ENCODE results near the gene ASB1.

The ASB1 gene, protein sequence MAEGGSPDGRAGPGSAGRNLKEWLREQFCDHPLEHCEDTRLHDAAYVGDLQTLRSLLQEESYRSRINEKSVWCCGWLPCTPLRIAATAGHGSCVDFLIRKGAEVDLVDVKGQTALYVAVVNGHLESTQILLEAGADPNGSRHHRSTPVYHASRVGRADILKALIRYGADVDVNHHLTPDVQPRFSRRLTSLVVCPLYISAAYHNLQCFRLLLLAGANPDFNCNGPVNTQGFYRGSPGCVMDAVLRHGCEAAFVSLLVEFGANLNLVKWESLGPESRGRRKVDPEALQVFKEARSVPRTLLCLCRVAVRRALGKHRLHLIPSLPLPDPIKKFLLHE

DNA sequence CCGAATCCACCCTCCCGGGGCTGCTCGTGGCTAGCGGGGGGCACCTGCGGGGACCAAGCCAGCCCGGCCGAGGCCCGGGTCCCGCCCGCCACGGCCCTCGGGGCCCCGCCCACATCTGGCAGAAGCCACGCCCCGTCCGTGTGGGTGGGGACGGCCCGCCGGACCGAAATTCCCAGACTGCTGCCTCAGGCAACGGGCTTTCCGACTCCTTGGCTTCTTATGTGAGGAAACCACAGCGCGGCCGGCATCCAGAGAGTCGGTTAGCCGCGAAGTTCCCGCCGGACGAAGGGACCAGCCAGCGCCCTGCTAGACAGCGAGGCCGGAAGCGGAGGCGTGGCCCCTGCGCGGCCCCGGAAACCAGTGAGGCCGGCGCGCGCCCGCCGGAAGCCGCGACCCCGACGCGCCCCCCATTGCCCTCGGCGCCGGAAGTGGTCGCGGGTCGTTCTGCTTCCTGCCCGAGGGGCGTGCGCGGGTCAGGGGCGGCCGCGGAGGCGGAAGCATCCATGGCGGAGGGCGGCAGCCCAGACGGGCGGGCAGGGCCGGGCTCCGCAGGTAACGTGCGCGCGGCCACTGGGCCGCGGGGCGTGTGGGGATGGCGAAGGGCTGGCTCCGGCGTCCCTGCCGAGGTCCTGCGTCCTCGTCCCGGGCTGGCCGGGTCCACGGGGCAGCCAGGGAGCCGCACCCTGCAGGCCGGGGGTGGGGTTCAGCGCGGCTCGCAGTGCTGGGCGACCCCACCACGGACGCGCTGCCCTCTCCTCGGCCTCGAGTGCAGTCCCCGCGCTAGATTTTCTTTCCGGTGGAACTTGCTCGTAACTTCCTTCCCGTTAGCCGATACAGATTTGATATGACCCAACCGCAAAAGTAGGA, at the start of gene ASB1:
ASB1 (plus strand) TSS at position 360 of the 867 bp plus-strand sequence; CDS start at position 504, 144 bp downstream.
- H3K27ac ChIP-seq (ENCODE audit: low read depth, low read length): peak within 1 kb of the TSS; percentile 97
- H3K9me3 ChIP-seq (ENCODE audit: control insufficient read depth in 1 of 2, low read length in 2 of 2): no peaks in the 10 kb centered on the region
- H3K27me3 ChIP-seq (ENCODE audit: control insufficient read depth in 1 of 2, insufficient read depth in 2 of 2, low read length in 2 of 2): no peaks in the 10 kb centered on the region
- H3K4me1 ChIP-seq (ENCODE audit: control insufficient read depth in 1 of 2, insufficient read depth in 2 of 2, low read length in 2 of 2): peaks cover 11 to 20% of the 10 kb centered on the region in 2 donors
- peak within 1 kb of the TSS; percentile 94 to 96 for H3K4me3 ChIP-seq (ENCODE audit: low read depth in 1 of 2, low read length in 2 of 2)
- H3K36me3 ChIP-seq (ENCODE audit: control insufficient read depth in 1 of 2, insufficient read depth in 2 of 2, low read length in 2 of 2): peaks cover 5 to 8% of the 10 kb centered on the region in 2 donors
- peak within 1 kb of the TSS; percentile 76 to 95 for H3K9ac ChIP-seq (ENCODE audit: low read depth in 1 of 2, low read length in 2 of 2)

DNA sequence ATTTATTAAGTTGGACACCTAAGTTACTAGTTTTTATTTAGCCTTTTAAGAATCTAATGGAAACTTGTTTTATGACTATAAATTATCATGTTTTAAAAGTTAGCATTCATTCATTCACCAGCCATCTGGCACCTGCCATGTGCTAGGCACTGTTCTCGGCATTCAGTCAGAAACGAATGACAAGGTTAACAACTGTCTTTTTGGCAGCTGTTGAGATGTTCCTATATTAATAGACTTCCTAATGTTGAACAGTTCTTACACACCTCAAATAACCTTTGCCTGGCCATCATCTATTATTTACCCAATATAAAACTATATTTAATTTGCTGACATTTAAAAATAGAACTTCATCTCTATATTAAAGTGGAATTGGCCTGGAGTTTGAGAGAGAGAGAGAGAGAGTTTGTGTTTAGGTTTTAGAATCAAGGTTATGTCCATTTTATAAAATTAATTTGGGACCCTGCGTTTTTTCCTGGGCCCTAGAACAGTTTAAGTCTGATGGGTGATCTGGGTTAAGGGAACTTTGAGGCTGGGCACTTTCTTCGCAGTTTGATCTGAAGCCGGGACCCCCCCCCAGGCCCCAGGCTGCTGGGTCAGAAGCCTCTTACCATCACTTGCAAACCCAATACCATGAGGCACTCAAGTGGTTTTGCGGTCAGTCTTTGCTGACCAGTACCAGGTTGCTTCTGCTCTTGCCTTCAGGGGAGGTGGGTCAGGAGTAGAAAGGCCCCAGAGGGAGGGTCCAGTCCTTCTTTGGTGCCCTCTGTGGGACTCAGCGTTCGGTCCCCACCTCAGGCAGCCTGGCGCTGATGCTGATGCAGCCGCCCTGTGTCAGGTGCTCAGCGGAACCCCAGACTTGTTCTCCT, 48.3 kb upstream of the ASB1 start:
- Histone ChIP-seq H3K9me3 (ENCODE audit: control insufficient read depth in 1 of 2, low read length in 2 of 2) (no peaks in the 10 kb centered on the region), H3K27me3 (ENCODE audit: control insufficient read depth in 1 of 2, insufficient read depth in 2 of 2, low read length in 2 of 2) (no peaks in the 10 kb centered on the region), H3K27ac (ENCODE audit: low read depth, low read length) (no peak overlapping the region), H3K36me3 (ENCODE audit: control insufficient read depth in 1 of 2, insufficient read depth in 2 of 2, low read length in 2 of 2) (peaks cover 0 to 4% of the 10 kb centered on the region in 2 donors), H3K4me1 (ENCODE audit: control insufficient read depth in 1 of 2, insufficient read depth in 2 of 2, low read length in 2 of 2) (peaks cover 6 to 12% of the 10 kb centered on the region in 2 donors), H3K9ac (ENCODE audit: low read depth in 1 of 2, low read length in 2 of 2) (no peak overlapping the region), H3K4me3 (ENCODE audit: low read depth in 1 of 2, low read length in 2 of 2) (no peak overlapping the region)

DNA sequence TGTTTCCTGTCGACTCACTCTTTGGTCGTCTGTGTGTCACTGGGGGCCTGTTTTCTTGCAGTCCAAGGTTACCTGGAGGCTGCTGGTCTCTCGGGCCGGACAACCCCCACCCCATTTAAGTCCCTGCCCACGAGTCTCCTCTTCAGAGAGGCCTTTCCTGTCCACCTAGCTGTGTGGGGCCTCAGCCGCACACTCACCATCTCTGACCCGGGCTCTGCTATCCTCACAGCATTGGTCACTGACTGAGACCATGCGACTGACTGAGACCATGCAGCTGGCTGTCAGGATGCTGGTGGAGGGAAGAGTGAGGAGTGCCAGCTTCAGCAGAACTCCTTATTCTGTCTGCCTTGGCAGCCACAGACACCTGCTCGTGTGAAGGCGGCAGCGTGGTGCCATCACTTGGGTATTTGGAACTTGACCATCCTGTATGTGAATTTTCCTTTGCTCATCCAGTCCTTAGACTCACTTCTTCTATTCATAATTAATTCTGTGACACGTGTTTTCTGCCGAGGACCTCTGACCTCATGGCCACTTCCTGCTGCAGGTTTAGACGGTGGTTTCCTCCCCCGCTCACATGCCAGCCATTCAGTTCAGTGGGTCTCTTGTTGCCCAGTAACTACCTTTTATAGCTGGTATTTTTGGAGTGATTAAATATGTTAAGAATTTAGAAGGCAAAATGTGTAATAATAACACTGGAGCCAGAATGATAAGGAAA, 47.5 kb upstream of the ASB1 start:
- no peaks in the 10 kb centered on the region for H3K27me3 ChIP-seq (ENCODE audit: control insufficient read depth in 1 of 2, insufficient read depth in 2 of 2, low read length in 2 of 2)
- H3K27ac ChIP-seq (ENCODE audit: low read depth, low read length): no peak overlapping the region
- no peaks in the 10 kb centered on the region for H3K9me3 ChIP-seq (ENCODE audit: control insufficient read depth in 1 of 2, low read length in 2 of 2)
- no peak overlapping the region for H3K4me3 ChIP-seq (ENCODE audit: low read depth in 1 of 2, low read length in 2 of 2)
- H3K9ac ChIP-seq (ENCODE audit: low read depth in 1 of 2, low read length in 2 of 2): no peak overlapping the region
- H3K4me1 ChIP-seq (ENCODE audit: control insufficient read depth in 1 of 2, insufficient read depth in 2 of 2, low read length in 2 of 2): peaks cover 6 to 12% of the 10 kb centered on the region in 2 donors
- H3K36me3 ChIP-seq (ENCODE audit: control insufficient read depth in 1 of 2, insufficient read depth in 2 of 2, low read length in 2 of 2): peaks cover 0 to 4% of the 10 kb centered on the region in 2 donors

DNA sequence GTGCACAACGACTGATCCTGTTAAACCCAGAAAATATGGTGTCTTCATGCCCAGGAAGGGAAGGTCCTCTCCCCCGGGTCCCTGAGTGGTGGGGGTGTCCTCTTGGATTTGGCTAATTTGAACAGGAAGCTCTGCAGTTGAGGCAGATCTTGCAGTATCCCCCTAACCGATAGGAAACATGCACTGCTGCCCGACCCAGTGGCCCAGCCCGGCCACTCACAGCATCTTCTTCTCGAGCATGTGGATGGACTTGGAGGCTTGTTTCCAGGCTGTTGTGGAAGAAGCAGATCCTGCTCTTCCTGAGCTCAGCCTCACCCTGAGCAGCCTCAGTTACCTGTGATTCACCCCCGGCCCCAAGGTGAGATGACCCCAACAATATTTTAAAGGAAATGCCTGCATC, 46.4 kb upstream of the ASB1 start:
- no peak overlapping the region for H3K4me3 ChIP-seq (ENCODE audit: low read depth in 1 of 2, low read length in 2 of 2)
- H3K9me3 ChIP-seq (ENCODE audit: control insufficient read depth in 1 of 2, low read length in 2 of 2): no peaks in the 10 kb centered on the region
- H3K27ac ChIP-seq (ENCODE audit: low read depth, low read length): no peak overlapping the region

DNA sequence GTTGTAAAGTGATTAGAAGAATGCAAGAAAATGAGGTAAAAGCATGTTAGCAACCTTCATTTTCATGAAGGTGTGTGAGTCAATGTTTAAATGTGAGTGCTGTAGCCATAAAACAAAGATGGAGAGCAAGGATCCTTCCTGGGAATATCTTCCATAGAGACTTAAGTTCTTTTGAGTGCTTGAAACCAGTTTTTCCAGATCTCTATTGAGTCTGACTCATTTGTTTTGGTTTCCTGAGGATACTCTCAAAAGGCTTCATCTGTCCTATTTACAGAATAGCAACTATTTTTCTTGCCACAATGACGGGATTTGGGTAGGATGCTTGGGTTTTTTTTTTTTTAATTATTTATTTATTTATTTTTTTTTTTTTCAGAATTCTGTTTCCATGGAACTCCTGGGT, 45.9 kb upstream of the ASB1 start:
- Histone ChIP-seq H3K9ac (ENCODE audit: low read depth in 1 of 2, low read length in 2 of 2) (no peak overlapping the region), H3K36me3 (ENCODE audit: control insufficient read depth in 1 of 2, insufficient read depth in 2 of 2, low read length in 2 of 2) (peaks cover 0 to 4% of the 10 kb centered on the region in 2 donors), H3K27ac (ENCODE audit: low read depth, low read length) (no peak overlapping the region), H3K9me3 (ENCODE audit: control insufficient read depth in 1 of 2, low read length in 2 of 2) (no peaks in the 10 kb centered on the region), H3K27me3 (ENCODE audit: control insufficient read depth in 1 of 2, insufficient read depth in 2 of 2, low read length in 2 of 2) (no peaks in the 10 kb centered on the region), H3K4me1 (ENCODE audit: control insufficient read depth in 1 of 2, insufficient read depth in 2 of 2, low read length in 2 of 2) (peaks cover 6 to 12% of the 10 kb centered on the region in 2 donors), H3K4me3 (ENCODE audit: low read depth in 1 of 2, low read length in 2 of 2) (no peak overlapping the region)

More for the DNA sequence above, 46.4 kb upstream of the ASB1 start:
- H3K36me3 ChIP-seq (ENCODE audit: control insufficient read depth in 1 of 2, insufficient read depth in 2 of 2, low read length in 2 of 2): peaks cover 0 to 4% of the 10 kb centered on the region in 2 donors
- H3K4me1 ChIP-seq (ENCODE audit: control insufficient read depth in 1 of 2, insufficient read depth in 2 of 2, low read length in 2 of 2): peaks cover 6 to 12% of the 10 kb centered on the region in 2 donors
- H3K9ac ChIP-seq (ENCODE audit: low read depth in 1 of 2, low read length in 2 of 2): no peak overlapping the region
- H3K27me3 ChIP-seq (ENCODE audit: control insufficient read depth in 1 of 2, insufficient read depth in 2 of 2, low read length in 2 of 2): no peaks in the 10 kb centered on the region

DNA sequence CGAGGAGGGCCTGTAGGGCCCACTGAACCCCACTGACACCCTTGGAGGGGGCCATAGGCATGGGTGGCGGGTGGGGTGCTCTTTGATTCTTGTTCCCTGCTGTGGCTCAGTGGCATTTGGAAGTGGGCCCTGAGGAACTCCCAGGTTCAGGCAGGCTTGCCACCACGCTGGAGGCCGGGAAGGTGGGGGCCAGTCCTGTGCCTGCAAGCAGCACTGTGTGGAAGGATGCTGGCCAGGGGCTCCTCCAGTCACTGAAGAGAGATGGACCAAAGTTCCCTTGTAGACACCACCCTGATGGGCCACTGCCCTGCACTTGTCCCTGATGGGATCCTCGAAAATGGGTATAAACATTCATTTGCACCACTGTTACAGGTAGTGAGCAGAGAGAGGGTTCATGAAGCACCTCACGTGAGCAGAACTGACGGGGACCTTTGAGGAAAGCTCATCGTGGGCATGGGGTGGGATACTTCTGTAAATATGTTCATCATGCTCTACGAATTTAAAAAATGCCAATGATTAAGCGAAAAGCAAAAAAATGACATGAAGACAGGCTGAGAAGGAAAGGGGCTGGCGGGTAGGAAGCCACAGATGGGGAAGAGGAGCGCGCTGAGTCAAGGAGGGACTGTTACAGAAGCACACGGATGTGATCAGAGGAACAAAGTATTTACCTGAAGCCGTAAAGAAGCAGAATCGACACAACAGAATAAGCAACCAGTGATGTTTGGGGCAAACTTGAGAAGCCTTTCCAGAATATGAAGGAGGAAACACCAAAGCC, 45.2 kb upstream of the ASB1 start:
- no peaks in the 10 kb centered on the region for H3K27me3 ChIP-seq (ENCODE audit: control insufficient read depth in 1 of 2, insufficient read depth in 2 of 2, low read length in 2 of 2)
- H3K36me3 ChIP-seq (ENCODE audit: control insufficient read depth in 1 of 2, insufficient read depth in 2 of 2, low read length in 2 of 2): peaks cover 0 to 4% of the 10 kb centered on the region in 2 donors
- no peak overlapping the region for H3K4me3 ChIP-seq (ENCODE audit: low read depth in 1 of 2, low read length in 2 of 2)
- H3K4me1 ChIP-seq (ENCODE audit: control insufficient read depth in 1 of 2, insufficient read depth in 2 of 2, low read length in 2 of 2): peaks cover 6 to 12% of the 10 kb centered on the region in 2 donors
- H3K9ac ChIP-seq (ENCODE audit: low read depth in 1 of 2, low read length in 2 of 2): no peak overlapping the region
- no peaks in the 10 kb centered on the region for H3K9me3 ChIP-seq (ENCODE audit: control insufficient read depth in 1 of 2, low read length in 2 of 2)
- no peak overlapping the region for H3K27ac ChIP-seq (ENCODE audit: low read depth, low read length)

DNA sequence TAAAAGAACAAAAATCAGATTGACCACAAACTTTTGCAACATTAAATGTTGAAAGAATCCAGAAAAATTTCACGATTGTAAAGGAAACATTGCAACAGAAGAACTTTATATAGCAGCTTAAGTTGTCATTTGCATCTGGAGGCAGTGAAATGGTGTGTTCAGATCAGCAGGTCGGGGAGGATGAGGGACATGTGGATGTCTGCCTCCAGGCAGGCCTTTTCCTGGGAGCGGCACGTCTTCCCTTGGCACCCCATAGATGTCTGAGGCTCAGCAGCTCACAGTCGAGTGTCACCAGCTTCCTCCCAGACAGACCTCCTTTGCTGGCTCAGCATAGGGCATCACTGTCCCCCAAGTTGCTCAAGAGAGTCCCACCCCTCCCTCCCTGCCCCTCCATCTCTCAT, 44.3 kb upstream of the ASB1 start:
- Histone ChIP-seq H3K4me3 (ENCODE audit: low read depth in 1 of 2, low read length in 2 of 2) (no peak overlapping the region), H3K4me1 (ENCODE audit: control insufficient read depth in 1 of 2, insufficient read depth in 2 of 2, low read length in 2 of 2) (peaks cover 5 to 6% of the 10 kb centered on the region in 2 donors), H3K9me3 (ENCODE audit: control insufficient read depth in 1 of 2, low read length in 2 of 2) (no peaks in the 10 kb centered on the region), H3K36me3 (ENCODE audit: control insufficient read depth in 1 of 2, insufficient read depth in 2 of 2, low read length in 2 of 2) (peaks cover 0 to 4% of the 10 kb centered on the region in 2 donors), H3K27ac (ENCODE audit: low read depth, low read length) (no peak overlapping the region), H3K9ac (ENCODE audit: low read depth in 1 of 2, low read length in 2 of 2) (no peak overlapping the region), H3K27me3 (ENCODE audit: control insufficient read depth in 1 of 2, insufficient read depth in 2 of 2, low read length in 2 of 2) (no peaks in the 10 kb centered on the region)

DNA sequence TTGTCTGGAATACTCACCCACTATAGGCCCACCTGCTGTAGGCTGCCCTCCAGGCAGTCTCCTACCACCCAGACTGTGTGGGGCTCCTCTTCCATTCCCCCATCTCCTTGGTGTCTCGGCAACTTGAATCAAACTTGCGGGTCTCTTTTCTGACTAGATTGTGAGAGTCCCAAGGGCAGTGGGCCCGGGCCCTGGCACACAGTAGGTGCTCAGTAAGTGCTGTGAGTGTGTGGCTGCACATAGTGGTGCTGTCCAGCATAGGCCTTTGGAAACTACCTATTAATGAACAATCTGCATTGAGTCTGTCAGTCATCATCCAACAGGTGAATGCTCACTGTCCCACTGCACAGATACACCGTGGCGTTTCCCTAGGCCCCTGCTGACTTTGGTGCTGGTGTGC, 43.6 kb upstream of the ASB1 start:
- H3K4me1 ChIP-seq (ENCODE audit: control insufficient read depth in 1 of 2, insufficient read depth in 2 of 2, low read length in 2 of 2): peaks cover 5 to 6% of the 10 kb centered on the region in 2 donors
- H3K27me3 ChIP-seq (ENCODE audit: control insufficient read depth in 1 of 2, insufficient read depth in 2 of 2, low read length in 2 of 2): no peaks in the 10 kb centered on the region
- H3K36me3 ChIP-seq (ENCODE audit: control insufficient read depth in 1 of 2, insufficient read depth in 2 of 2, low read length in 2 of 2): peaks cover 0 to 4% of the 10 kb centered on the region in 2 donors
- H3K4me3 ChIP-seq (ENCODE audit: low read depth in 1 of 2, low read length in 2 of 2): no peak overlapping the region
- H3K27ac ChIP-seq (ENCODE audit: low read depth, low read length): no peak overlapping the region
- H3K9ac ChIP-seq (ENCODE audit: low read depth in 1 of 2, low read length in 2 of 2): no peak overlapping the region
- H3K9me3 ChIP-seq (ENCODE audit: control insufficient read depth in 1 of 2, low read length in 2 of 2): no peaks in the 10 kb centered on the region
